Hepatocyte (in vitro differentiated cells): ENCODE measurements around the gene BROX.
"Not testable (repeated sequence)": the region's sequence is repeated elsewhere in the genome, so short reads cannot be mapped to it uniquely, and the experiment has no call there.

ENCODE experiments used
- CTCF ChIP-seq: fragments of 200-600 bp; sonication (generic); IDR thresholded peaks from 2 replicates; pipeline ENCODE4 v1.5.1; 2016; ENCODE audit warnings: antibody characterized with exemption, mild to moderate bottlenecking; ENCODE audit not compliant: poor library complexity
- EZH2 ChIP-seq: fragments of 200-600 bp; sonication (generic); IDR thresholded peaks from 2 replicates; pipeline ENCODE4 v1.6.1; 2016; ENCODE audit warnings: antibody characterized with exemption, mild to moderate bottlenecking, borderline replicate concordance

GRCh38 chr1:222669107-222669506 is 43.3 kb upstream of the BROX start:
- TF ChIP-seq CTCF, EZH2: not testable (repeated sequence)
